K562 (cell line): ENCODE data around the gene ZC3H7B. TPM values are rescaled to one million over a fixed set of nuclear protein-coding genes. Genes with fewer than 3 reads are reported as not detected.

Experiments
- ATAC-seq: fragments of 200-7000 bp; cut with Tn5 transposase; 3 replicates; pipeline ENCODE4 v1.9.1; 2020; ENCODE audit warnings: moderate library complexity
- BruUV-seq: library from RNA; stranded (reverse); fragments of 400-500 nt; replicated peaks from 2 replicates; lab custom pipeline; 2021; lab: Mats Ljungman, UMichigan
- CTCF ChIA-PET: fragments of 300-600 bp; formaldehyde crosslinking; extraction: SDS; loops from one replicate; lab custom pipeline; 2021; ENCODE audit warnings: low intra/inter-chr PET ratio; lab: Yijun Ruan, JAX
- POLR2A ChIA-PET: fragments of 300-600, 350-650 bp; sonication (Branson Sonifier 250); formaldehyde crosslinking; extraction: SDS; loops from one replicate; lab custom pipeline; 2021; ENCODE audit warnings: antibody characterized with exemption, inconsistent platforms; lab: Yijun Ruan, JAX
- DNase-seq, 4 experiments: peaks; one replicate each; pipeline versions ENCODE4 v3.0.0 to v3.0.0-alpha.2; 2011 to 2018; ENCODE audit warnings: low spot score in 3 of 4, mixed read lengths in 3 of 4; ENCODE audit errors: extremely low read depth in 1 of 4
- FAIRE-seq: peaks from 2 replicates; lab custom pipeline; 2011; peaks lifted over from hg19 to GRCh38; lab: Jason Lieb, UNC
- H2AFZ ChIP-seq: 2 replicates; pipeline ENCODE4 v1.6.0; 2011; ENCODE audit warnings: low read depth, low read length, control low read depth, inconsistent platforms
- H3K27ac ChIP-seq: fragments of 200-600 bp; 3 replicates; pipeline ENCODE4 v1.8.0; 2011; ENCODE audit warnings: low read depth, mild to moderate bottlenecking, control low read depth, inconsistent platforms, low read length, moderate library complexity, mixed read lengths; ENCODE audit errors: extremely low read depth
- H3K27me3 ChIP-seq, 2 experiments: fragments of 300-600 bp in 1 of 2; 2 replicates in 1 of 2; 3 replicates in 1 of 2; pipeline versions ENCODE4 v1.6.0 to v1.8.0; 2011; ENCODE audit warnings: inconsistent platforms in 2 of 2, low read length in 2 of 2, mild to moderate bottlenecking in 1 of 2, mixed read lengths in 1 of 2, moderate library complexity in 1 of 2; ENCODE audit not compliant: control insufficient read depth in 2 of 2, insufficient read depth in 2 of 2
- H3K36me3 ChIP-seq: fragments of 300-600 bp; 3 replicates; pipeline ENCODE4 v1.8.0; 2011; ENCODE audit warnings: mild to moderate bottlenecking, low read length, inconsistent platforms; ENCODE audit not compliant: control insufficient read depth, insufficient read depth
- H3K4me1 ChIP-seq, 2 experiments: fragments of 200-600 bp in 1 of 2; replicated peaks in 1 of 2; 2 replicates in 1 of 2; 3 replicates in 1 of 2; pipeline versions ENCODE4 v1.5.1 to v1.8.0; 2011; ENCODE audit warnings: inconsistent platforms in 2 of 2, low read length in 2 of 2, mild to moderate bottlenecking in 1 of 2, mixed read lengths in 1 of 2, moderate library complexity in 1 of 2; ENCODE audit not compliant: control insufficient read depth in 2 of 2, insufficient read depth in 2 of 2
- H3K4me2 ChIP-seq: 2 replicates; pipeline ENCODE4 v1.6.1; 2011; ENCODE audit warnings: low read length, control low read depth, inconsistent platforms, mixed read lengths; ENCODE audit not compliant: insufficient read depth
- H3K4me3 ChIP-seq: fragments of 200-600 bp; sonication (generic), shearing (Covaris generic); 2 replicates; pipeline ENCODE4 v1.5.1; 2016; ENCODE audit warnings: control low read depth, inconsistent platforms
- H3K79me2 ChIP-seq: fragments of 200-600 bp; 3 replicates; pipeline ENCODE4 v1.8.0; 2011; ENCODE audit warnings: low read length, inconsistent platforms; ENCODE audit not compliant: control insufficient read depth, insufficient read depth
- H3K9ac ChIP-seq, 2 experiments: 2 replicates each; pipeline versions ENCODE4 v1.6.0 to v1.6.1; 2011; ENCODE audit warnings: low read depth in 2 of 2, low read length in 2 of 2, control low read depth in 1 of 2, inconsistent platforms in 1 of 2, mild to moderate bottlenecking in 1 of 2, mixed read lengths in 1 of 2; ENCODE audit not compliant: insufficient read depth in 1 of 2
- H3K9me1 ChIP-seq: one replicate; pipeline ENCODE4 v1.6.0; 2011; ENCODE audit warnings: inconsistent platforms, mild to moderate bottlenecking, low read length, moderate library complexity; ENCODE audit not compliant: control insufficient read depth, insufficient read depth
- H3K9me3 ChIP-seq: replicated peaks from 2 replicates; pipeline ENCODE4 v1.5.1; 2011; ENCODE audit warnings: low read depth, low read length, inconsistent platforms; ENCODE audit not compliant: control insufficient read depth, insufficient read depth
- H4K20me1 ChIP-seq: replicated peaks from 2 replicates; pipeline ENCODE4 v1.6.1; 2011; ENCODE audit warnings: low read length, inconsistent platforms, mixed read lengths; ENCODE audit not compliant: control insufficient read depth, insufficient read depth
- HNRNPUL1 ChIP-seq: fragments of 200-400 bp; formaldehyde crosslinking; IDR thresholded peaks from 2 replicates; pipeline ENCODE4 v1.6.1; 2017; ENCODE audit warnings: low read length
- IRF2 ChIP-seq: sonication (generic); formaldehyde crosslinking; IDR thresholded peaks from 2 replicates; pipeline ENCODE4 v1.8.1; 2022; ENCODE audit warnings: mild to moderate bottlenecking, missing genetic modification reagents
- RCOR1 ChIP-seq, 2 experiments: IDR thresholded peaks; 2 replicates each; pipeline ENCODE4 v1.6.1; 2012; ENCODE audit warnings: low read depth in 2 of 2, low read length in 2 of 2, borderline replicate concordance in 1 of 2, improper control_type of control experiment in 1 of 2
- RERE ChIP-seq: sonication (generic); formaldehyde crosslinking; IDR thresholded peaks from 2 replicates; pipeline ENCODE4 v1.8.0; 2023; ENCODE audit warnings: missing genetic modification reagents, mild to moderate bottlenecking, borderline replicate concordance
- U2AF1 ChIP-seq: fragments of 200-400 bp; formaldehyde crosslinking; optimal IDR thresholded peaks from 2 replicates; pipeline ENCODE3; 2017; ENCODE audit warnings: mild to moderate bottlenecking, low read depth, low read length, moderate library complexity
- YBX1 ChIP-seq: fragments of 450-650 bp; IDR thresholded peaks from 2 replicates; pipeline ENCODE4 v1.7.1; 2016; ENCODE audit warnings: mild to moderate bottlenecking
- ZBTB40 ChIP-seq, 2 experiments: fragments of 450-650 bp in 1 of 2; sonication (generic) in 1 of 2; formaldehyde crosslinking in 1 of 2; IDR thresholded peaks; 2 replicates each; pipeline versions ENCODE4 v1.7.1 to v1.9.0; 2016 to 2022; ENCODE audit warnings: inconsistent platforms in 1 of 2, mild to moderate bottlenecking in 1 of 2, missing genetic modification reagents in 1 of 2
- ZNF146 ChIP-seq: IDR thresholded peaks from one replicate; pipeline ENCODE4 v1.6.1; 2018; ENCODE audit warnings: missing compliant biosample characterization; ENCODE audit not compliant: unreplicated experiment
- WGBS: fragments of 100-300 bp; shearing (Covaris generic); methylation state at CpG from one replicate; pipeline ENCODE4 v1.1.6; 2016; ENCODE audit warnings: low coverage, mixed read lengths; ENCODE audit not compliant: insufficient coverage; ENCODE audit errors: missing lambda C conversion rate; 5-methylcytosine and 5-hydroxymethylcytosine counted together
- in situ Hi-C: fragments of 300-500 bp; cut with MboI; formaldehyde crosslinking; loops from 4 replicates; pipeline ENCODE4 v1.15.0; 2018; ENCODE audit warnings: inconsistent platforms, mixed read lengths
- intact Hi-C: fragments of 100-400 bp; cut with micrococcal nuclease; formaldehyde crosslinking; loops from 2 replicates; pipeline ENCODE4 v1.14.2; 2022
- polyA plus RNA-seq, 8 experiments: library from polyadenylated mRNA; depleted of rRNA in 4 of 8; stranded (reverse) in 5 of 8; unstranded in 3 of 8; fragments of >200 nt; fragmentation: Nextera tagmentation in 2 of 8; fragmentation: Illumina TruSeq in 1 of 8; extraction: Ambion mirVana in 2 of 8; extraction: Trizol in 1 of 8; gene quantifications; 2 replicates each; pipeline versions ENCODE4 v1.2.1 to v1.2.3, GENCODE V29; 2011 to 2014; ENCODE audit warnings: inconsistent platforms in 1 of 8, missing spikeins in 1 of 8
- total RNA-seq, 7 experiments: library from RNA; depleted of rRNA in 6 of 7; stranded (reverse); fragments of >200 nt in 6 of 7; fragmentation: Illumina TruSeq in 2 of 7; extraction: Trizol in 2 of 7; gene quantifications; 2 replicates each; pipeline versions ENCODE4 v1.2.1 to v1.2.3, GENCODE V29; 2011 to 2021; ENCODE audit warnings: low replicate concordance in 1 of 7

ZC3H7B gene
- total and polyA plus RNA-seq, 9 of the 15 experiments (the other 6 are each of a cell fraction or from before 2014, with no cell fraction given), result 0.07 to 49.8 (median 26.8) TPM

- ChIA-PET CTCF (no interaction called here), POLR2A (interaction anchor here (0.6 to 0.7 kb wide), 2 partner anchors 50 to 521 kb away, joined by 3 read pairs; no protein-coding TSS in a partner anchor)
- no peak for ATAC-seq
- no peak for DNase-seq
- Histone ChIP-seq H3K9ac (no peak overlapping the region), H3K27ac (no peak overlapping the region), H3K9me3 (no peaks in the 10 kb centered on the region), H3K4me1 (peaks cover 7 to 13% of the 10 kb centered on the region in 2 experiments; a peak in 4 of 5 replicates), H3K9me1 (no peaks in the 10 kb centered on the region), H3K4me2 (no peak overlapping the region), H2AFZ (no peak overlapping the region), H3K27me3 (no peaks in the 10 kb centered on the region), H3K79me2 (peaks cover 54% of the 10 kb centered on the region), H3K36me3 (peaks cover 16% of the 10 kb centered on the region; the same call in 2 of the 3 replicates), H3K4me3 (no peak overlapping the region), H4K20me1 (no peaks in the 10 kb centered on the region)
- WGBS, result 67% methylated on average over 1 of the region's 1 CpG
- in situ Hi-C loops (no loop called here), intact Hi-C loops (no loop called here)
- FAIRE-seq, result no peak
- BruUV-seq, result no TSS peak
- TF ChIP-seq ZNF146 (CRISPR knock-in tag), result no peak
- TF ChIP-seq RERE (CRISPR knock-in tag), result no peak
- TF ChIP-seq YBX1, result no peak
- TF ChIP-seq HNRNPUL1, result no peak
- no peak for TF ChIP-seq RCOR1 (IDR thresholded peaks at IDR 0.05; ENCODE audit: borderline replicate concordance in 1 of 2, low read depth in 2 of 2, low read length in 2 of 2)
- TF ChIP-seq U2AF1, result no peak
- TF ChIP-seq ZBTB40 (IDR thresholded peaks at IDR 0.05), result no peak
- no peak for TF ChIP-seq ZBTB40 (CRISPR knock-in tag; IDR thresholded peaks at IDR 0.05)
- no peak for TF ChIP-seq IRF2
Measured at GRCh38 chr22:41315586-41315985, 14.3 kb downstream of the ZC3H7B start.
